GM18517 (cell line): ENCODE results near the gene MRAS.

Experiments used
- ATAC-seq: cut with Tn5 transposase; IDR thresholded peaks from one replicate; pipeline ENCODE4 v1.9.1; 2021; ENCODE audit warnings: mild to moderate bottlenecking, moderate library complexity; ENCODE audit not compliant: unreplicated experiment

MRAS gene

DNA sequence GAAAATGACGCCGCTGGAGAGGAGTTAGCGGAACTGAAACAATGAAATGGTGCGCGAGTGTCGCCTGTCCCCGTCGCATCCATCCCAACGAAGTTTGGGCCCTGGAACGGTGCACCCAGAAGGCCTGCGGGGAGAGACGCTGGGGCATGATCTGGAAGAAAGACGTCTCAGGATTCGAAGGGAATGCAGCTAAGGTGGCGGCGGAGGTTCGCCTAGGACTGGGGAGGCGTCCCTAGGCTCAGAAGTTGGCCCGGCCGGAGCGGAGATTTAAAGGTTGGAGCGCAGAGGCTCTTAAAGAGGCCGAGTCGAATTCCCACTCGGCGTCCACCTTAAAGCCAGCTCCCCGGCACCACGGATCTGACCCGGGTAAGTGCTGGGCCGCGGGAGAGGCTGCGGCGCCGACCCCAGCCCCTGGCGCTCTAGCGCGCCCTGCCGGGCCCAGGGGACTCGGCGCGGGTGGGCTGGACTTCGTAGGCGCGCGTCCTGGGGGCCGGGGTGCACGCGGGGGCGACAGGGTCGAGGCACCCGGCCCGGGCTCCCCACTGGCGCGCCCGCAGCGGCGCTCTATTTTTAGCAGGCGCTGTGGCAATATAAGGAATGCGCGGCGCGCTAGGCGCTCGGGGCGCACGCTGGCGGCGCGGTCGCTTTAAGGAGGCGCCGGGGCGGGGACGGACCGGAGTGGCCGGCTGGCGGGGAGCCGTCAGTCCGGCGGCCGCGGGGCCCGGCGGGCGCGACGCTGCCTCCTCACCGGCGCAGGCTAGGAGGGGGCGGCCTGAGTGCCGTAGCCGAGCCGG is at the start of gene MRAS:
MRAS (plus strand) TSS at position 620 of the 794 bp plus-strand sequence. CDS start 24,305 bp downstream, outside the sequence.
- ATAC-seq = no peak

DNA sequence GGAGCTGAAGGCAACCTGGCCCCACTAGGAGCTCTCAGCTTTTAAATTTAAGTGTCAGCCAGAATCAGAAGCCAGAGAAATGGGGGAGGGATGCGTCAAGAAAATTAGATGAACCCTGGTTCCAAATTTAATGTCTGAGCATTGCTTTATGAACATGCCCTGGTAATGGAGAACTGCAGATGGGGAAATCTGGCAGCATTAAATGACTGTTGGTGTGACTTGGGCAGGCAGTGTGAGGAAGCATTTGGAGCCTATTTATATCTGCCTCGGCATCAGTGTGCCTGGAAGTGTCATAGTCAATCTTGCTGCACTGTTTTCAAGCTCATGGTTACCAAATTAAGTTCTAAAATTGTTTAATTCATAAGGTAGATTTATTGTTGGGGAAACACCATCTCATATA is 47.7 kb upstream of the MRAS start:
- no peak for ATAC-seq

DNA sequence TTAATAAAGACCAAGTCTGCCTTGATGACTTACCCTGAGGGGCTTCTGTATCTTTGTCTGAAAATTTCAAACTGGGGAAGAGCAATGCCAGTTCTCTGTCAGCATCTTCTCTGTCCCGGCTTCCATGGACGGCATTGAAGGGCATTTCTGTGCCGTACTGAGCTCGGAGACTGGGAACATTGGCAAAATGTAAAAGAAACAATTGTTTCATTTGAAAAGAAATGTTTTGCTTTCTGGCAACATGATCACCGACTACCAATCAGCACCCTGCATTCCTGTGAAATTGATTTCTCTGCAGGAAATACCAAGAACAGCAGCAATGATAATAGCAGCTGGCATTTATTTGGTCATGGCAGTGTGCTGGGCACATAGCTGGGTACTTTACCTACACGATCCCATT is 44.9 kb upstream of the MRAS start:
- no peak for ATAC-seq

GRCh38 chr3:138307899-138308298 is 40.5 kb upstream of the MRAS start:
- no peak for ATAC-seq

- ATAC-seq = no peak
Measured at GRCh38 chr3:138308783-138309182, 39.6 kb upstream of the MRAS start.

DNA sequence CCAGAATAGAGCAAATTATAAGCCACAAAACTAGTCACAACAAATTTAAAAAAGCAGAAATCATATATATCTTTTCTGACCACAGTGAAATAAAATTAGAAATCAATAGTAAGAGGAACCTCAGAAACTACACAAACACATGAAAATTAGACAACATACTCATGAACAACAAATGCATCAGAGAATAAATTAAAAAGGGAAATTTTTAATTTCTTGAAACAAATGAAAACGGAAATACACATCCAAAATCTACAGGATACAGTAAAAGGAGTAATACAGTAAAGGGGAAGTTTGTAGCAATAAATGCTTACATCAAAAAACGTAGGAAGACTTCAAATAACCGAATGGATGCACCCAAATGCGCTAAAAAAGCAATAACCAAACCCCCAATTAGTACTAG is 37.9 kb upstream of the MRAS start:
- no peak for ATAC-seq

- no peak for ATAC-seq
Measured at GRCh38 chr3:138314751-138315150, 33.6 kb upstream of the MRAS start.

DNA sequence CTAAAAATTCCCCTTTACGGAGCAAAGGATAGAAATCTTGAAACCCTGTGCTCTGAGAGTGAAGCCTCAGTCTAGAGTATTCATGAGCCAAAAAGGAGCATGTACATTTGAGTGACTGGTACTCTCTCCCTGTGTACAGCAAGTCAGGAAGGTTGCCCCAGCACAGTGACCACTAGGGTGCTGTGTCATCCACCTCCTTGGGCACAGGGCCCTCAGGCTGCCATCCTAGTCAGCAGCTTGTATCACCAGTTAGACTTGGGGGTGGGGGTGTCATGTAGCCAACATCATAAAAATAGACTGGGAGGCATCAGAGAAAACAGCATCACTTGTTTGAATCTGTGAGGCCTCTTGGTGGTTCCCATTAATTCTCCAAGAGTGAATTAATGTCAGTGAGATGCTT is 30.7 kb upstream of the MRAS start:
- no peak for ATAC-seq

DNA sequence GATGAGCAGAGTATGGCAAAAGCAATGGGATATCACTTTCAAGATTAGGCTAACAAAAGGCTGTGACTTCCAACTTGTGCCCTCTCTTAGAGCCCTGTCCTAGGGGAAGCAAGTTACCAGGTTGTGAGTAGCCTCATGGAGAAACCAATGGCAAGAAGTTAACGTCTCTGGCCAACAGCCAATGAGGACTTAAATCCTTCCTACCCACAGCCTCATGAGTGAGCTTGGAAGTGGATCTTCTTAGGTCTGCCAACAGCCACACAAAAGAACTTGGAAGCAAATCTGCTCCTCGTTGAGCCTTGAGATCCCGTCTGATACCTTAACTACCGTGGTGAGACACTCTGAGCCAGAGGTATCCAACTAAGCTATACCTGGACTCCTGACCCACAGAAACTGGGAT is 24.4 kb upstream of the MRAS start:
- no peak for ATAC-seq

DNA sequence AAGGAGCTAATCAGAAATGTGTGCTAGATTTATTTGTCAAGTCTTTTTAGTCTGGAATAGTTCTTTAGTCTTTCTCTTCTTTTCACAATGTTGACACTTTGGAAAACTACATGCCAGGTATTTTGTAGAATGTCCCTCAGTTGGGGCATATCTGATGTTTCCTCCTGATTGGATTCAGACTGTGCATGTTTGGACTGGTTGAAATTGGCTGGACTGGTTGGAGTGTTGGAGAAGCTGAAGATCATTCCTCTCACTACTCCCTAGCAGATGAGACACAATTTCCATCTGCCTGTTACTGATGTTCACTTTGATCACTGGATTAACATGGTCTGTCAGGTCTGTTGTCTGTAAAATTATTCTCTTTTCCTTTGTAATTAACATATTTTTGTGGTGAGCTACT is 22.4 kb upstream of the MRAS start:
- no peak for ATAC-seq

GRCh38 chr3:138326866-138327595 is 21.3 kb upstream of the MRAS start:
- ATAC-seq = no peak

DNA sequence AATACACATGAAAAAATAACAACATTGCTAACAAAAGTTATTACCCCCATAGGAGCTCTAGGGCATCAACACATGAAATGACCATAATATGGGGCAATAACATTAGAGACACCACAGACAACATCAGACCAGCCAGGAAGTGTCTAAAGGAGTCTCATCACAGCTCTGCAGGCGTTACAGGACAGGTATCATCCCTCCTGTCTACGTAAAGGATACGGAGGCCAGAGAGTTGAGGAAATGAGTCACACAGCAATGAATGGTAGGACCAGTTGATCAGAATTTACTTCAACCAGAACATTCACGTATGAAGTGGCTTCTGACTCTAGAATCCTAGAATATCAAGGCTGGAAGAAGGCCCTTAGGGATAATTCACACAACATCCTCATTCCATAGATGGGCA is 20.5 kb upstream of the MRAS start:
- ATAC-seq = no peak

DNA sequence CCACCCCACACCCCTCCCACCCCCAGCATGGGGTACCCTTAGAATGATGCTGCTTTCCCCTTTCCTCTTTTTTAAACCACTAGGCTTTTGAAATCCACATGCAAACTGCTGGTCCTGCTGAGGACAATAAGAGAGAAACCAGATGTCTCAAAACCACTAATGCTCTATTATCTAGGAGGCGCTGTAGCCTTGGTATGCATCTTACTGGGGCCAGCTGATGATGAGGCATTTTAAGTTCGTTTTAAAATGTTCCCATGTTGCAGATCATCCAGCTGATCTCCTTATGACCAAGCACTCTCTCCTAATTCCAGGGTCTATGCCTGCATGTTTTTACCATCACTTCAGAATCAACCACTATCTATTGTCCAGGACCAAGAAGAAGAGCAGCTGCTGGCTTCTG is 20.0 kb upstream of the MRAS start:
- no peak for ATAC-seq

GRCh38 chr3:138329127-138329983 is 19.0 kb upstream of the MRAS start, which contains the start of gene NME9:
TSS of gene NME9 (minus strand) at chr3:138329851. CDS start at chr3:138329335, 516 bp downstream.
- ATAC-seq = peak; percentile 68

GRCh38 chr3:138329984-138330293 is 18.4 kb upstream of the MRAS start:
- ATAC-seq = no peak

GRCh38 chr3:138331143-138331894 is 17.1 kb upstream of the MRAS start:
- no peak for ATAC-seq

- no peak for ATAC-seq
Measured at GRCh38 chr3:138332472-138333073, 15.8 kb upstream of the MRAS start.

DNA sequence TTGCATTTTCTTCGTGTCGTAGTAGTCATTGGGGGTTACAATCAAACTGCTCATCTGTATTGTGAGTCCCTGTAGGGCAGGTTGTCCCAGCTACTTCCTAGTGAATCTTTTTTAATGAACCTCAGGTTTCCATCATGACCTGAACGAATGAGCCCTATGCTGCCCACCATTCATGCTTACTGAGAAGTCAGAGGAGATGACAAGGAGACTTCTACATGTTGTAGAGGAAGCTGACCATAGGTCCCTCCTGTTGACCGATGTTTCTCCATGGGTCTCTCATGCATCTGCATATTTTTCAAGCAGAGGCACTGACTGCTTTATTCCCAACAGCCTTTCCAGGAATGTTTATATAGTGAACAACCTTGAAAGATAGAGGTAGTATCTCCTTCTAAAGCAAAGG is 13.8 kb upstream of the MRAS start:
- ATAC-seq = no peak

DNA sequence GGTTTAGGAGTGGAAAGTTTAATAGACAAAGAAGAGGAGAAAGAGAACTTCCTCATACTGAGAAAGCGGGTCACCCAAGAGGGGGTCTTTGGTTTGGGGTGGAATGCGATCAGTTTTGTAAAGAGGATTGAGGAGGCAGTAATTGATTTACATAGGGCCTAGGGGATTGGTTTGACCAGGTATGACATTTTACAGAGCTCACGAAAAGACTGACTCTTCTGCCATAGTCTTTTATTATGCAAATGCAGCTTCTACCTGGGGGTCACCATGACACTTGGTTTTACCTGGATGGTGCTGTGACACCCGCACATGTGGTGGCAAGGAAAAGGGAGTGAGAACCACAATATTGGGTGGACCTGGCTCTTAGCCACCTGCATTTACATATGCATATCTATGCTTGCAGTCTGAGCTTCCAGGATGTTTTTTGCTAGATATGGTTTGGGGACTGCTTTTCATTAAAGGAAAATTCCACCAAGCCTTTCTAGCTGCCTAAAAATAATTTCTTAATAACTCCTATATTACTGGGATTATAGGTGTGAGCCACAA is 11.9 kb upstream of the MRAS start:
- no peak for ATAC-seq

GRCh38 chr3:138338244-138338643 is 10.1 kb upstream of the MRAS start:
- no peak for ATAC-seq
